GM12864 (cell line): ENCODE measurements around the gene SCG5.
"Not testable (repeated sequence)": the region's sequence is repeated elsewhere in the genome, so short reads cannot be mapped to it uniquely, and the experiment has no call there.

ENCODE experiments used
- DNase-seq: peaks from one replicate; pipeline ENCODE4 v3.0.0-alpha.2; 2011; ENCODE audit warnings: low read depth
- H3K4me3 ChIP-seq: 2 replicates; pipeline ENCODE4 v1.5.1; 2011; ENCODE audit warnings: mild to moderate bottlenecking, low read depth, low read length, control low read depth
- TF ChIP-seq, protein P1 (sequence below): IDR thresholded peaks from 2 replicates; pipeline ENCODE4 v1.5.1; 2011; ENCODE audit warnings: low read depth, mild to moderate bottlenecking, moderate library complexity, low read length, control low read depth, inconsistent platforms; ENCODE audit errors: missing control alignments

SCG5 gene, protein sequence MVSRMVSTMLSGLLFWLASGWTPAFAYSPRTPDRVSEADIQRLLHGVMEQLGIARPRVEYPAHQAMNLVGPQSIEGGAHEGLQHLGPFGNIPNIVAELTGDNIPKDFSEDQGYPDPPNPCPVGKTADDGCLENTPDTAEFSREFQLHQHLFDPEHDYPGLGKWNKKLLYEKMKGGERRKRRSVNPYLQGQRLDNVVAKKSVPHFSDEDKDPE

DNA sequence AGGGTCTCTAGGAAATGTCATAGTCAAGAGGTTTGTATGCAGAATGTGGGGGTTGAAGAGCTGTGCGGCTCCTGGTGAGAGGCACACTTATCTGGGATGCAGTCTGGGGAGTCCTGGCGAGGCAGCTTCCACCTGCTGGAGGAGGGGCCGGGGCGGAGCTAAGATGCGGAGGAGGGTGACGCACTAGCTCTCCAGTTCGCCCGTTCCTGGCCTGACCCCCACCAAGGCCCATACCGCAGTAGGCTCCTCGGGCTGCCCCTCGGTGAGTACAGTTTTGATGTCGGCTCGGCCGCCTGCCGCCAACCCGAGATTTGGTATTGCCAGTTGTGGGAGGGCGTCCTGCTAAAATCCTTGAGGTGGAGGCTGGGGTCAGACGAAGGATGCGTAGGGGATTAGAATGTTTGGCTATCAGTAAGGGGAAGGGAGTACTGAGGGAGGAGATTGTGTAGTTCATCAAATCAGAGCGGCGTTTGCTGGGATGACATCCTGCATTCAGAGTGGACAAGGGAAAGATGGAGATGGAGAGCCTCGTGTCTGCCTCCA lies at the start of gene SCG5:
Gene SCG5 (plus strand): TSS at position 194 of the 543 bp plus-strand sequence. CDS start 1,883 bp downstream, outside the sequence.
- TF ChIP-seq, protein P1, sequence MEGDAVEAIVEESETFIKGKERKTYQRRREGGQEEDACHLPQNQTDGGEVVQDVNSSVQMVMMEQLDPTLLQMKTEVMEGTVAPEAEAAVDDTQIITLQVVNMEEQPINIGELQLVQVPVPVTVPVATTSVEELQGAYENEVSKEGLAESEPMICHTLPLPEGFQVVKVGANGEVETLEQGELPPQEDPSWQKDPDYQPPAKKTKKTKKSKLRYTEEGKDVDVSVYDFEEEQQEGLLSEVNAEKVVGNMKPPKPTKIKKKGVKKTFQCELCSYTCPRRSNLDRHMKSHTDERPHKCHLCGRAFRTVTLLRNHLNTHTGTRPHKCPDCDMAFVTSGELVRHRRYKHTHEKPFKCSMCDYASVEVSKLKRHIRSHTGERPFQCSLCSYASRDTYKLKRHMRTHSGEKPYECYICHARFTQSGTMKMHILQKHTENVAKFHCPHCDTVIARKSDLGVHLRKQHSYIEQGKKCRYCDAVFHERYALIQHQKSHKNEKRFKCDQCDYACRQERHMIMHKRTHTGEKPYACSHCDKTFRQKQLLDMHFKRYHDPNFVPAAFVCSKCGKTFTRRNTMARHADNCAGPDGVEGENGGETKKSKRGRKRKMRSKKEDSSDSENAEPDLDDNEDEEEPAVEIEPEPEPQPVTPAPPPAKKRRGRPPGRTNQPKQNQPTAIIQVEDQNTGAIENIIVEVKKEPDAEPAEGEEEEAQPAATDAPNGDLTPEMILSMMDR = no peak
- DNase-seq = no peak
- H3K4me3 ChIP-seq = no peak within 1 kb of the TSS

DNA sequence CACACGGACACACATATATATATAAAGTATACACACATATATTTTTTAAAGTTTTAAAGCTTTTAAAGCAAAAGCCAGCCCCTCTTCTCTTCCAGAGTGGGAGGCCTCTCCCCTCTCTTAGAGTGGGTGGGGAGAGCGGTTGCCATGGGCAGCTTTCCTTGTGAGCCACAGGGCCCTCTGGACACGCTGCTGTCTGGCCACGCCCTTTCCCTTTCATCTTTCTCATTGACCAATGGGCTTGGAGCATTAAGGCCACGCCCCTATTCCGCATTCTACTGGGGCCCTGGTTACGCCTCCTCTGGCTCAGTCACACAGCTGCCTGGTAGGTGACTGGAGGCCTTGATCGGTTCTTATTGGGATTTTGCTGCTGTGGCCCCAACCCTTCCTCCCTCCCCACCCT lies 48.4 kb upstream of the SCG5 start, which contains the start of gene GOLGA8N:
Gene GOLGA8N (plus strand): TSS at position 306 of the 400 bp plus-strand sequence.
- not testable (repeated sequence) for H3K4me3 ChIP-seq, DNase-seq

DNA sequence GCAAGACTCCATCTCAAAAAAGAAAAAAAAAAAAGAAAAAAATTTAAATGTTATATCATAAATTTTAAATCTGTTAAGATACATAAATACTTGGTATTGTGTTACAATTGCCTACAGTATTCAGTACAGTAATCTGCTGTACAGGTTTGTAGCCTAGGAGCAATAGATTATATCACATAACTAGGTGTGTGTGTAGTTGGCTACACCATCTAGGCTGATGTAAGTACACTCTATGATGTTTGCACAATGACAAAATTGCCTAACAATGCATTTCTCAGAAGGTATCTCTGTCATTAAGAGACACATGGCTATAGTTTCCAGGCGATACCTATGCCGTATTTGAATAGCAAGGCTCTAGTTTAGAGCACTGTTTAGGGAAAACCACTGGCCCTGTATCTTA lies 32.0 kb upstream of the SCG5 start:
- DNase-seq, H3K4me3 ChIP-seq: not testable (repeated sequence)

DNA sequence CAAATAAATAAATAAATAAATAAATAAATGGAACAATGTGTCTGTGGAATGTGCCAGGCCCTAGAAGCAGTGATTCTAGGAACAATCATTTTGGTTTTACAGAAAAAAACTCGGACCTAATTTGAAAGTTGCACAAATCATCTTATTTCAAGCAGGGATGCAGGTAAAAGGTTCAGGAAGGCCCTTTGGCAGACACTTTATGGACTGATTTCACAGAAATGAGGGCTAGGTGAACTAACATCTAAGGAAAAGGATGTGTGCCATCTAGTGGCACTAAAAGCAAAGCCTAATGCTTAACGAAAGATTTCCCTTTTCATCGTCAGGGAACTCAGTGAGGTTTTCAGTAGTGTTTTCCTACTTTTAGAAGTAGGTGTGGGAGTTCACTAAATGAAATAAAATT lies 30.8 kb upstream of the SCG5 start:
- not testable (repeated sequence) for DNase-seq, H3K4me3 ChIP-seq
- TF ChIP-seq, protein P1 = peak; percentile 3

DNA sequence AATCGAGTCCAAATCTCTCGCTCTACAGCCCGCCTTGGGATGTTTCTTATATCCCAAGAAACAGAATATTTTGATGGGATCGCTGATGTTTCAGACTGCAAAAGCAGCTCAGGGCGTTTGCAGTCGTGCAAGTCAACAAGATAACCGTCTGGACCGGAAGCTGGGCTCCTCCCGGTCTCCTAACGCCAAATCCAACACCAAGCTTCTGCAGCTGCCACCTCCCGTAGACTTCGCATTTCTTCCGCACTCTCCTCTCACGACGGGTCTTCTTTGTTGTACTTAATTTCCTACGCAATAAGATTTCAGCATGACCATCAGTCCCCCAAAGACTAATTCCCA lies 26.8 kb upstream of the SCG5 start:
- peak overlapping the region; percentile 80 for H3K4me3 ChIP-seq
- not testable (repeated sequence) for DNase-seq

DNA sequence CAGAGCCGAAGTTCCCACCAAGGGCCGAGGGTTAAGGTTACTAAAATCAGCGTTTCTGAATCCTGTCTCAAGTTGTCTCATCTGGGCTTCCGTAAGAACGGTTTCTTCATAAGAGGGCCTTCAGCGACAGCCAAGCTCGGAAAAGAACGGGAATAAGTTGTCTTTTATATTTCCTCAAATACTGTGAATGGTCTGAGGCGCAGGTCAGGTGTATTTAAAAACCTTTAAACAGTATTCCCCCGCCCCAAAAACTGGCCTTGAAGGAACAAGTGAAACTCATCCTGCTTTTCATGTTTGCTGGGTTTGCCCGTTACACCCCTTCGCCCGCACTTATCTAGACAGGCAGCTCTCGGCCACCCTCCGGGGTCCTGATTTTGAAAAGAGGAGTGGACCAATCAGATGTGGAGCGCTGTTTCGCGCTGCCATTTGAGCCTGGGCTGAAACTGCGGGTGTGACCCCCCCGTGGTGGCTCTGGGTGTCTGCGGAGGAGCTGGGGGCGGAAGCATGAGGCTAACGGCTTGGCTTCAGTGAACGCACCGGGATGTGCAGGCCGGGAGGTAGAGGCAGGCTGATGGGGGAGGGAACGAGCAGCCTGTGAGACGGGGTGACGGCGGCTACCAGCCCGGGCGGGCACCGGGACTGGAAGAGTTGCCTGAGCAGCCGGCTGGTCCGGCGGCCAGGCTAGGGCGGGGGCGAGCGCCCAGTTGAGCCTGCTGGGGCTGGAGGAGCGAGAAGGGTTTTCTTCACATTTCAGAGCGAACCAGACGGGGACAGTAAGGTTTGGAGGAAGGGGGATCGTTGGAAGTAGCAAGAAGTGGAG lies 26.2 kb upstream of the SCG5 start, which contains the start of gene ARHGAP11A:
Gene ARHGAP11A (plus strand): TSS at position 454 of the 820 bp plus-strand sequence. CDS start 708 bp downstream, outside the sequence.
- peak within 1 kb of the TSS; percentile 80 for H3K4me3 ChIP-seq
- DNase-seq = peak; percentile 58

DNA sequence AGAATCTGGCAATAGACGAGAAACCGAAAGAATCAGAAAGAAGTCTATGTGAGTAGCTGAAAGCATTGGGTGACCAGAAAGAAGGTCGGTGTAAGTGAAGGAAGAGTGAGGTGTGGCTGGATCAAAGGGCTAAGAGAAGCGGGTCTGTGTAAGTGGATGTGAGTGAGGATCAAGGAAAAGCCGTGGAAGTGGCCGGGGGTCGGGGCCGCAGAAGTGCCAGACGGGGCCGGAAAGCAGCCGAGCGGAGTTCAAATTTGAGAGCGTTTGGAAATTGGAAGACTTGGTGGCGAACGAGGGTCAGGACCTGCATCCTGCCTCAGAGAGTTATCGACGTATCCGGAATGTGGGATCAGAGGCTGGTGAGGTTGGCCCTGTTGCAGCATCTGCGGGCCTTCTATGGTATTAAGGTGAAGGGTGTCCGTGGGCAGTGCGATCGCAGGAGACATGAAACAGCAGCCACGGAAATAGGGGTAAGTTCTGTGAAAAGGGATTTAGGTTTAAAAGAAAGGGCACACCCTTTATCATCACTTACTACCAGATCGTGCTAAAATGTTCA lies 25.6 kb upstream of the SCG5 start:
- not testable (repeated sequence) for DNase-seq
- peak overlapping the region; percentile 80 for H3K4me3 ChIP-seq

DNA sequence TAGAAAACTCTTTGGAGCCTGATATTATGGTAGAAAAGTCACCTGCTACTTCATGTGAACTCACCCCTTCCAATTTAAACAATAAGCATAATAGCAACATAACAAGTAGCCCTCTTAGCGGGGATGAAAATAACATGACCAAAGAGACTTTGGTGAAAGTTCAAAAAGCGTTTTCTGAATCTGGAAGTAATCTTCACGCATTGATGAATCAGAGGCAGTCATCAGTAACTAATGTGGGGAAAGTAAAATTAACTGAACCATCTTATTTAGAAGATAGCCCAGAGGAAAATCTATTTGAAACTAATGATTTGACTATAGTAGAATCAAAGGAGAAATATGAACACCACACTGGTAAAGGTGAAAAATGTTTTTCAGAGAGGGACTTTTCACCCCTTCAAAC lies 5.1 kb upstream of the SCG5 start:
- no peak for DNase-seq
- H3K4me3 ChIP-seq = no peak overlapping the region
- TF ChIP-seq, protein P1 = no peak

DNA sequence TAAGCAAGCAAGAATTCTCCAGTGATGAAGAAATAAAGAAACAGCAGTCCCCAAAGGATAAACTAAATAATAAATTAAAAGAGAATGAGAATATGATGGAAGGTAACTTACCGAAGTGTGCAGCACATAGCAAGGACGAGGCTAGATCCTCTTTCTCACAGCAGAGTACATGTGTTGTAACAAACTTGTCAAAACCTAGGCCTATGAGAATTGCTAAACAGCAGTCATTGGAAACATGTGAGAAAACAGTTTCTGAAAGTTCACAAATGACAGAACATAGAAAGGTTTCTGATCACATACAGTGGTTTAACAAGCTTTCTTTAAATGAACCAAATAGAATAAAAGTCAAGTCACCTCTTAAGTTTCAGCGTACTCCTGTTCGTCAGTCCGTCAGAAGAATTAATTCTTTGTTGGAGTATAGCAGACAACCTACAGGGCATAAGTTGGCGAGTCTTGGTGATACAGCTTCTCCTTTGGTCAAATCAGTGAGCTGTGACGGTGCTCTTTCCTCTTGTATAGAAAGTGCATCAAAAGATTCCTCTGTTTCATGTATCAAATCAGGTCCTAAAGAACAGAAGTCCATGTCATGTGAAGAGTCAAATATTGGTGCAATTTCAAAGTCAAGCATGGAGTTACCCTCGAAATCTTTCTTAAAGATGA lies 4.5 kb upstream of the SCG5 start:
- TF ChIP-seq, protein P1 = no peak
- DNase-seq = no peak
- no peak overlapping the region for H3K4me3 ChIP-seq
